Measurements from ENCODE around the gene CDCA5.

CDCA5 gene, protein sequence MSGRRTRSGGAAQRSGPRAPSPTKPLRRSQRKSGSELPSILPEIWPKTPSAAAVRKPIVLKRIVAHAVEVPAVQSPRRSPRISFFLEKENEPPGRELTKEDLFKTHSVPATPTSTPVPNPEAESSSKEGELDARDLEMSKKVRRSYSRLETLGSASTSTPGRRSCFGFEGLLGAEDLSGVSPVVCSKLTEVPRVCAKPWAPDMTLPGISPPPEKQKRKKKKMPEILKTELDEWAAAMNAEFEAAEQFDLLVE

DNA sequence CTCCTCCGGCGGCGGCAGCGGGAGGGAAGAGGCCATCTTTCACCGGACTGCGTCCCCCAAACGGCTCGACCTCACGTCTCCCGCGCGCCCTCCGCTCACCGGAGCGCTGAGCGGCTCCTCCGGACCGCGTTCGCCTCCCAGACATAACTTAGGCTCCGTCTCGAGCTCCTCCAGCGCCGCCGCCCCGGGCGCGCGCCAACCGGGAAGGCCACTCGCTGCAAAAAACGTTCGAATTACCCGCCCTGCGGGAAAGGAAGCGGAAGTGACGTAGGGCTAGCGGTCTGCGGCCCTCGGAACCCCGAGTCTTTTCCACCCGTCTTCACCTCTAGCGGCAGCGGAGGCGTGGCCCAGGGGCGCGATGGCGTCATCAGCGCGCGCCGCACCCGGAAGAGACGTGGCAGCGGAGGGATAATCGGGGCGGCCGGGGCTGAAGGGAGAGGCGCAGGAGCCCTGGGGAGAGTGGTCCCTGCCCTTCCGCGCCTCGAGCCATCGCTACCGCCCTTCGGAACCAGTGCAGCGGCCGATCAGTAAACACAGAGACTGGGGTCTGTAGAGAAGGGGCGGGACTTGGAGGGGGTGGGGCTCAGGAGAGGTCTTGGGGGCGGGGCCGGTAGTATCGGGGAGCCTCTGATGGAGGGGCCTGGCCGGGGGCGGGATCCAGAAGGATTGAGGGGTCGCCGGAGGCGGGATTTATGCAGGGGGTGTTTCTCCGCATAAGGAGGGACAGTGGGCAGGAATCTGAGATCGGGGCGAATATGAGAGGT, at the start of gene CDCA5, which contains the start of gene ZFPL1:
Gene CDCA5, minus strand, starts transcription at position 207 of the 764 bp plus-strand sequence. Its CDS starts 62 bp downstream, at position 145.
Gene ZFPL1, plus strand, starts transcription at position 389 of the 764 bp plus-strand sequence. CDS start 477 bp downstream, outside the sequence.
- peak; percentile 96 for DNase-seq (ENCODE audit: low read depth)

DNA sequence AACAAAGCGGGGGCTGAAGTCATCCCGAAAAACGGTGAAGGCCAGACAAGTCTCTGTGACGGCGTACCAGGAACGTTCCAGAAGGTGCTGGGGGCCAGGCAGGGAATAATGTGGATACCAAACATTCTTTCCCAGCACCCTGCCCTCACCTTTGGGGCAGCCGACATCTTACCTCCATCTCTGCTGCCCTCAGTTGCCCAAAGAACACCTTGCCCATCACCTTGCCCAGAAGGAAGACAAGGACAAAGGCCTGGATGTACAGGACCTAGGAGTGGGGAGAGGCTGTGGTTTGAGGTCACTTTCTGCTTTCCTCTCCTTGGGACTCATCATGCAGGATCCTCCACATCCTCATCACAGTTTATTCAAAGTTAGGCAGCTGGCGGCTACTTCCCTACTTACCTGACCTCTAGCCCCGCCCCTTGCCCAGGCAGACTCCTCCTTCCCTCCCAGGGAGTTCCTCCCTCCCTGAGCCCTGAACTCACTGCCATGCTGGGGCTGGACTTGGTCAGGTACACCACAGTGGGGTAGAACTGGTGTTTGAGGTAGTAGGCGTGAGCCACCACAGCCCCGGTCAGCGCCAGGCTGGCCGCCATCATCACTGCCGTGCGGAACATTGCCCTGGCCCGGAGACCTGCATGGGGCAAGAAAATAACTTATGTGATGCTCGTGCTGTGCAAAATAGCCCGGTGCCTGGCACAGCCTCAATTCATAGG, 49.3 kb upstream of the CDCA5 start:
- no peak for DNase-seq (ENCODE audit: low read depth)

DNA sequence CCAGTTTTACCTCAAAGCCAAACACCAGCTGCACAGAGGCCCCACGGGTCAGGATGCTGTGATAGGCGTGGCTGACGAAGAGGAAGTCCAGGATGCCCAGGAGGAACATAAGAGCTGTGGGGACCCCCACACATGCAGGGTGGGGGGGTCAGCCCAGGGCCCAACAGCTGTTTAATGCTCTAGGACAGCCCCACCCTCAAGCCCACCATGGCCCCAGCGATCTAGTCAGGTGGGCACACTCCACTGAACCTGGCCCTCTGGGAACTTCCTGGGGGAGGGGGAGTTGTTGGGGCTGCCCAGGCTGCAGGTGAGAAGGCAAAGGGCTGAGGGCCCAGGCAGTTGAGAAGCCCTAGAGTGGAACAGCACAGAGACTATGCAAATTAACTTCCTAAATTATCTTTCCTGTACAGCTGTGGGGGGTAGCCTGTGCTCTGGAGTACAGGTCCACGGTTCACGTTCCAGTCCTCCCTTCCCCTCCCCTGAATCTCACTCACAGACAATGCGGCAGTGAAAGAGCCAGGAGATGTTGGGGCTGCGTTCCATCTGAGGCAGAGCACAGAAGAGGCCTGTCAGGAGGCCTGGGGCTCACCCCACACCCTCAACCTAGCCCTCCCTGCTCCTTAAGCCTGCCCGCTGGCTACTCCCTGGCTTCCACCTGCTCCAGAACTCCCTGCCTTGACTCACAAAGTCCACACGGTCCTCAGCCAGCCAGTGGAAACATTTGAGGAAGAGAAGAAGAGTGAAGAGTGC, 48.6 kb upstream of the CDCA5 start:
- no peak for DNase-seq (ENCODE audit: low read depth)

DNA sequence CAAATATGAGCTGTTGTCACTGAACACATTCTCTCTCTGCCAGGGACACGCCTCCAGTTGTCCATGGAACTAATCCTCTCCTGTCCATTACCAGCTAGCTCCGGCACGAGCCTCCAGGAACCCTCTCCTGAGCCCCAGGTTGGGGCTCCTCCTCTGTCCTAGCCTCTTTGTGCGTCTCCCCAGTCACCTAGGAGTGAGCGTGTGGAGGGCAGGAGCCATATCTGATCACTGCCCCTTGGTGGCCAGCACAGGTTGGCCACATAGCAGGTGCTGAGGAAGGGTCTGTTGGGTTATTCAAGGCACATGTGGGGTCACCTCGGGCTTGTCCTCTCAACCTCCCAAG, 48.0 kb upstream of the CDCA5 start:
- DNase-seq (ENCODE audit: low read depth) = no peak

DNA sequence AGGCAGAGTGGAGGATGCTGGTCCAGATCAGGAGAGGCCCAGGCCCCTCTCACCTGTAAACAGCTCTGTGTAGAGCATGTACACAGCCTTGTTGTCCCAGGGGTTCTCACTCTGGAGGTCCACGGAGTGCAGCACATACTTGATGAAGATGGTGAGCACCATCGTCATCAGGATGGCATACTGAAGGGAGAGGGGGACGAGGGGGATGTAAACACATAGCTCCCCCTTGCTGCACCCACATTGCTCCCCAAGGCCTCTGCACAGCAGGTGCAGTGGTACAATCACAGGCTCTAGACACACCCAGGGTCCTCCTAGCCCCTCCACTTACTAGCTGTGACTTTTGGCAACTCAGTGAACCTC, 47.6 kb upstream of the CDCA5 start:
- DNase-seq (ENCODE audit: low read depth) = no peak

DNA sequence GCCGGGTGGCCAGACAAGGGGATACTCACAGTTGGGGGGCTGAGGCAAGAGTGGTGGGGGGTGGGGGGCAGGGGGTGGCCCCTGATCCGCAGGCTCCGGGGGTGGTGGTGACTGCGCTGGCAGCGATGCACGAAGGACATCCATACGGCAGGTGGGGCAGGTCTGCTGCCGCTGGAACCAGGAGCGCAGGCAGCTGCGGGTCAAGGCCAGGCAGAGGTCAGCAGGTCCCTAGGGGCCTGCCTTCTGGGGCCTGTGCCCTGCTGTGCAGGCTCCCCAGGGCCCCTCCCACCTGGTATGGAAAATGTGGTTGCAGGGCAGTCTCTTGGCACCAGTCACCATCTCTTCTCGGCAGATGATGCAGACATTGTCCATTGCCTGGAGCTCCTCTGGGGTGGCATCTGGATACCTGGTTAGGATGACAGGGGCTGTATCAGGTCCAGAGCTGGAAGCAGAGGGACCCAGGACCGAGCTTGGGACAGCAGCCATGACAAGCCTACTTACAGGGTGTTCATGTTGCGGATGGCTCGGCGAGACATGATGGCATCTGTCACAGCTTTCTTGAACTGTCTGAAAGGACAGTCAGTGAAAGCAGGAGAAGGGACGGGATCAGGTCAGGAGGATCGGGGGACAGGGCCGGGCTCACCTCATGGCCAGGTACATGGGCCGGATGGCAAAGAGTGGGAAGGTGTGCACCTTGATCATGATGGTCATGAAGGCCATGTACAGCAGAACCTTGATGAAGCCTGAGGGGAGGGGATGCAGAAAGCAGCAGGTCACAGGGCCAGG, 47.0 kb upstream of the CDCA5 start:
- DNase-seq (ENCODE audit: low read depth) = no peak

DNA sequence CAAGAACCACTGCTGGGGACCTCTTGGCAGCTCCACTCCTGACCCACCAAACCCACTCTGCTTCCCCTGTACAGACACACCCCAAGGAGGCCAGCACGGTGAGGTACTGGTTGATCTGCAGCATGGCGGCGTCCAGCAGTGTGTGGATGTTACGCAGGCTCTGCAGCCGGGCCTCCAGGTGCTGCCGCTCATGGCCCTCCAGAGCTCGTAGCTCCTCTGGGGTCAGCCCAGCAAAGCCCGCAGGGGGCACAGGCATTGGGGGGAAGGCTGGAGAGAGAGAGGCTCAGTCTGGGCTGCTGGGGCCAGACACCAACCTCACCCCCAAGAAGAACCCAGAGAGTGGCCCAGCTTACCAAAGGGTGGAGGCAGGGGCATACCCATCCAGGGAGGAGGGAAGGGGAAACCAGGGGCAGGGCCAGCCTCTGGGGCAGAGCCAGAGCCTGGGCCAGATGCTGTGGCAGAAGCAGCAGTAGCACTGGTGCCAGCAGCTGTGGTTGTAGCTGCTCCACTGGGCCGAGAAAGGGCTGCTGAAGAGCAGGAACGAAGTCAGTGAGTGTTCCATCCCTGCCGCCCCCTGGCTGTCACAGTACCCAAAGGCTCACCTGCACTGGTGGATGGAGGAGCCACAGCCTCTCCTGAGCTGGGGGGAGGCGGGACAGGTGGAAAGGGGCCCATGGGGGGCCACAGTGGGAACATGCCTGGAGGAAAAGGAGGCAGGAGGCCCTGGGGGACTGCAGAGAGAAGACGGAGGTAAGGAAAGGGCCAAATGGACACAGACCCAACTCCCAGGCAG, 46.0 kb upstream of the CDCA5 start:
- no peak for DNase-seq (ENCODE audit: low read depth)

DNA sequence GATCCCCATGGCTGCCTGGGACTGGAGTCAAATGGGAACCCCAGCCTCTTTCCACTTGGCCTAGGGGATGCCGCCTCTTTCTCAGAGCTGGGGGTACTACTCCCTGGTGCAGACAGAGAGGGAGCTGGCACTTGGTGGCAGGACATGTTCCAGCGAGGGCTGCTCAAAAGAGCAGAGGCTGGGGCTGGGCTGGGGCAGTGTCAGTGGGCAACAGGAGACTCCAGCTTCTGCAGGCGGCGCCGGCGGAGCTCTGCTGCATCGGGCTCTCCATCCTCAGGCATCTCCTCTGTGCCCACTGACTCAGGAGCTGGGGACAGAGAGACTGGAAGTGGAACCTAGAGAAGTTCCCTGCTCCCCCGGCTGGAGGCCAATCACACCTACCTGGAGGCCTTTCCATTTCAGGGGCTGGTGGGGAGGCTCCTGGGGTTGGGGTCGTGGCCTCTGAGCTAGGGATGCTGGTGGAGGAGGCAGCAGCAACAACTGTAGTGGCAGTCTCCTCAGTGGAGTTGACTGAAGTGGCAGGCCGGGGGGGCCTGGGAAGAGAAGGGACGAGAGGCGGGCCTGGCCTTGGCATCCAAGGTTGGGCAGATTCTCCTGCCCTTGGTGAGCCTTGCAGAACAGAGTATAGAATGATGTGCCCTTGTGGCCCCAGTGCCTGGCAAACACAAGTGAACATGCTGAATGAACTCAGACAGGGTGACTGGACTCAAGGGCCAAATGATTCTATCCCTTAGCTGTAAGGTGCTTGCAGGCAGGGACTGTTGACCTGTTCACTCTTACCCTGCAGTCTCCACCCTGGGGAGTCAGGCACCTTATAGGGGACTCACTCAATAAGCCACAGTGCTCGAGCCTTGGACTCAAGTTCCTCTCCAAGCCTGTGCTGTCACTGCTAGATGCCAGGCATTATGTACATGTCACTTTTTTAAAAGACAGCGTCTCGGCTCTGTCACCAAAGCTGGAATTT, 44.6 kb upstream of the CDCA5 start:
- no peak for DNase-seq (ENCODE audit: low read depth)

DNA sequence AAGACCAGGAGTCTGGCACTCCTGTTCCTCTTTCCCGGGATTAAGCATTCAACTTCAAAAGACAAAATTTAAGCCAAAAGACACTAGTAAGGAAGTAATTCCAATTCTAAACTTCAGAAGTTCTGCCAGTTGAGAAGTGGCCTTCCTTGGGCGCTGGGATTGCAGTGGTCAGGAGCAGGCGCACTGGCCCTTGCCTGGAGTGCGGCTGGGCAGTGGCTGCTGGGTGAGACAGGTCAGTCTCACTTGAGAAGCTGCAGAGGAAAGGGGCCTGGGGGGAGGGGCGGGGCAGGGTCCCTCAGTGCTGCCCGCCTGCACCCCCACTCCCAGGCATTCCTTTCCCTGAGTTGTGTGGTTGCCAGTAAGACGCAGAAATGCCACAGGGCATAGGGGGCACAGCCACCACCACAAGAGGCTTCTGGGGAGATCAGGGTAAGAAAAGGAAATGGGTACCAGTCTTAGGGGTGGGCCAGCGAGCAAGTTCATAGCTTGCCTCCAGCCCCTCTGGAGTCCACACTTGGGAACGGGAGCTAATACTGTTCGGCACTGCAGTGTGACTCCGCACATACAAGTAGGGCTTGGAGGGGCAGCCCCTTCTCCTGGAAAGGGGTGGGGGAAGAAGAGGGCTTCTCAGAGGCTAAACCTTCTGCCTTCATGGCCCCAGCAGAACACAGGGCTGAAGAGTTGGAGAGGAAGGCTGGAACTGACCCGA, 43.8 kb upstream of the CDCA5 start:
- DNase-seq (ENCODE audit: low read depth) = no peak

DNA sequence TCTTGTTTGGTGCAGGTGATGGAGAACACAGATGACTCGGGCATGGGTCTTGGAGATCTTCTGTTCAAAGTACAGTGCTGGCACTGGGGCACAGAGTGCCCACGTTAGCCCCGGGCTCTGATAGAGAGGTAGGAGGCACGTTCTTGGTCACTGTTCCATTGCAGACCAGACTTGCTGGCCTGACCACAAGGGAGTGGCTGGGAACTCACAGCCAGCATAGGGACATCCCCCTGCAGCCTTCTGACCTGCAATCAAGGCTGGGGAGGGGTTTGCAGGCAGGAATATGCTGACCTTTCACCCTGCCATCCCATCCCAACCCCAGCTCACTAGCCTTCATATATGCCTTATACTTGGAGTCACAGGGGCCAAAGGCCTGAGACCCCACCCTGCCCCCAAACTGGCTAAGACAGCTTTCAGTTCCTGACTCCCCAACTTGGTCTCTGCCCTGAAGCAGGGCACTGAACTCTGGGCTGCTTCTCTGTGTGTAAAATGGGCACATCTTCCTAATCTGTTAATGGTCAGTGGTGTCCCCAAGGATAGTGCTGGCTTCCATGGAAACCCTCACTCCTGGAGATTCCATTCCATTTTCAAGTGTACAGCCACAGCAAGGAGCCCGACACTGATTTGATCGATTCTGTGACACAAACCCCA, 42.9 kb upstream of the CDCA5 start:
- DNase-seq (ENCODE audit: low read depth) = no peak

DNA sequence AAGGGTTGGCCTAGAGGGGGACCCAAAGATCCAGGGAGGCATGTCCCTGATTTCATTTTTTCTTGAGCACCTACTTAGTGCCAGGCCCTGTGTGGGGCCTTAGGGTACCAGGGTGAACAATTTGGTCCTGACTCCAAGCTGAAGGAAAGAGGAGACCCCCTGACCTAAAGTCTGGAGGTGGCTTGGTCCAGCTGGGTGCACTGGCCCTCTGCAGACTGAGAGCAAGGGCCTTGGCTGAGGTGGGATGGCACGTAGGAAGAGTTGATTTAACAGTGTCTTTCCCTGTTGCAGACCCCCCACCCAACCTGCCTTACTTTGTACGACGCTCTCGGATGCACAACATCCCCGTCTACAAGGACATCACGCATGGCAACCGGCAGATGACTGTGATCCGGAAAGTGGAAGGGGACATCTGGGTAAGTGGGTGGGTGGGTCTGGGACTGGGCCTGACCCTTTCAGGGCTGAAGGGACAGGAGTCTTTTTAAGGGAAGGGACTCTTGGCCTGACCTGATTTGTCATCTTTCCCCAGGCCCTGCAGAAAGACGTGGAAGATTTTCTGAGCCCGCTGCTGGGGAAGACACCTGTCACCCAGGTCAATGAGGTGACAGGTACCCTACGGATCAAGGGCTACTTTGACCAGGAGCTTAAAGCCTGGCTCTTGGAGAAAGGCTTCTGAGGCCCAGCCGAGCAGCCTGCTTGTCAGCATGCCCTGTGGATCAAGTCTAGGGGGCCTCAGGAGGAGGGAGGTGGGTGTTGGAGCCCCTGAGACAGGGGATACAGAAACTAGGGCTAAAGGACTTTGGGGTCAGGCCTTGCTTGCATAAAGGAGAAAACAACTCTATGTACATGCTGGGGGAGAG, 41.6 kb upstream of the CDCA5 start:
- no peak for DNase-seq (ENCODE audit: low read depth)

DNA sequence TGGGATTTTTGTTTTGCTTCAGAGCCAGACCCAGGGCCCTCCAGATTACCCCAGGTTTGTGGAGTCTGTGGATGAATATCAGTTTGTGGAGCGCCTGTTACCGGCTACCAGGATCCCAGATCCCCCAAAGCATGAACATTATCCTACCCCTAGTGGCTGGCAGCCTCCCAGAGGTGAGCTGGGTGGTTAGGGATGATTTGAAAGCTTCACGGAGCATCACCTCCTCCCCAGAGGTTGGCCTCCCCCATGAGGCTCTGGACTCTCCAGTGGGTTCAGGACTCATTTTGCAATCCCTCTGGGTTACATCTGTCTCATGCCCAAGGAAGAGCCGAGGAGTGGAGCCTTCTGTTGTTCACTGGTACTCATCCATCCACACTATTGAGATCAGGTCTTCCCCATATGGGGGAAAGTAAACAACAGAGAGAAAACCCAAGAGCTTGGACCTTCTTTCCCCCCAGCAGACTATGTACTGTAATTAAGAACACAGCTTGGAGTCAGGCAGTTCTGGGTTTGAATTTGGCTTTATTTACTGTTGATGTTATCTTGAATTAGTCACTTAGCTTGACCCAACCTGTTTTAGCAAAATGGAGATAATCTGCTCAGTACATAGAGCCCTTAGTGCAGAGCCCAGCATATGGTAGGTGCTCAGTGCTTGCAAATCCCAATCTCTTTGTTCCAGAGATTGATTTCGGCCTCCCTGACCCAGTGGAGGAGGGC, 40.8 kb upstream of the CDCA5 start:
- no peak for DNase-seq (ENCODE audit: low read depth)

DNA sequence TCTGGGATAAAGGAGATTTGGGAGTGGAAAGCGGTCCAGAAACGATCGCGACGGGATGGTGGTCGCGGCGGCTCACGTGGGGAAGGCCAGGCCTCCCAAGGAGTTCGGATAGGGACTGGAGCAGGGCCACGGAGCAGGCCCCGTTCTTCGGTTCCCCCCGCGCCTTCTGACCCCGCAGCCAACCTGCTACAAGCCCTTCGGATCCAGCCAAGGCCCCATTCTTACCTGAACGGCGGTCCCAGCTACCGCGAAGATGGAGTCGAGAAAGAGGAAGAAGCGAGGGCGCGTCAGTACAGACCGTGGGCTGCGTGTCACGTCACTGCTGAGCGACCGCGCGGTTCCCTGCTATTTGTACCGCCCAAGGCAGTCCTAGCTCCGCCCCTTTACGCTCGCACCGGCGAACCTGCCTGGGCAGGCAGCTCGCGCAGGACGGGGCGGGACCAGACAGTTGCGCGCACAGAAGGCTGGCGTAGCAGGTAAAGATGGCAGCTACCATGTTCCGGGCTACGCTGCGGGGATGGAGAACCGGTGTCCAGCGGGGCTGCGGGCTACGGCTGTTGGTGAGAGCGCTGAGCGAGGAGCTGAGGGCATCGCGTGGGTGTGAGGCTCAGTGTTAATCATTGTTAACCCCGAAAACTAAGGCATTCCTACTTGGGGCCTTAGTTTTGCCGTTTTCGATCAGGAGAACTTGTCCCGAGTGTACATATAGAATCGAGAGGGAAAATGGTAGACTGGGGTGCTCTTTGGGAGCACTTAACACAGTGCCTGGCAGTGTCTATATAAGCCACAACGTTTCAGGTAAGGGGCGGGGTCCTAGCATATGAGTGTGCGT, 38.2 kb upstream of the CDCA5 start, which contains the start of the genes FAU and MRPL49:
Gene FAU, minus strand, starts transcription at position 270 of the 832 bp plus-strand sequence. CDS start 321 bp downstream, outside the sequence.
Gene MRPL49, plus strand, starts transcription at position 457 of the 832 bp plus-strand sequence. Its CDS starts 26 bp downstream, at position 483.
- DNase-seq (ENCODE audit: low read depth) = peak; percentile 97

DNA sequence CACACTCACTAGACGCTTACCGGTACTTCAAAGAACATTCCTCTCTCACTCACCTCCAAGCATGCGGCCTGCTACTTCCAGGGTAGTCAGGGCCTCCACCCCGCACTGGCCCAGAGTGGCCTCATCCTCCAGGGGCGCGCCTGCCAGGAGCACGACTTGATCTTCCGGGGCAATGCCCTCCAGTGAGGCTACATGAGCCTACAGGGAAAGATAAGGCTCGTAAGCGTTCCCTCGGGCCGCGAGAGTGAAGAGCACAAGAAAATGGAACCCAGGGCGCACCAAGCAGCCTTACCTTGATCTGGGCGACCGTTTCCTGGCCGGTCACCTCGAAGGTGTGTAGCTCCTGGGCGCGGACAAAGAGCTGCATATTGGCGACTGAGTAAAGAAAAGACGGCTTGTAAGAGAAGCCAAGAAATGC, 37.6 kb upstream of the CDCA5 start:
- DNase-seq (ENCODE audit: low read depth) = no peak

DNA sequence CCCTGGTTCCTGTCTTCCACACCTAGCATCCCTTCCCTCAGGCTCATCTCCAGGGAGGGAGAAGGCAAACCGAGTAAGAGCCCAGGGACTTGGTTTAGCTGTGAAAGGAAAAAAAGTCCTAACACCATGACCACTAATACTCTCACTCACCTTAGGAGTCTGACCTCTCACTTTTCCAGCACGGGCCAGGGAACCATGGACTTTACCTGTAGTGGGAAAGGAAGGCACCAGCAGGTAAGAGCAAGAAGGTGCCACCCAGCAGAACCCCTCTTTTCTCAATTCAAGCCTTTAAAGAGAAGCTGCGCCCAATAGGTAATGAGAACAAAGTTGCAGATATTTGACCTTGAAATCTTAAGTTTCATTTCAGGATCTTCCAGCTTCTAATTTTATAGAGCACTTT, 37.0 kb upstream of the CDCA5 start:
- no peak for DNase-seq (ENCODE audit: low read depth)

DNA sequence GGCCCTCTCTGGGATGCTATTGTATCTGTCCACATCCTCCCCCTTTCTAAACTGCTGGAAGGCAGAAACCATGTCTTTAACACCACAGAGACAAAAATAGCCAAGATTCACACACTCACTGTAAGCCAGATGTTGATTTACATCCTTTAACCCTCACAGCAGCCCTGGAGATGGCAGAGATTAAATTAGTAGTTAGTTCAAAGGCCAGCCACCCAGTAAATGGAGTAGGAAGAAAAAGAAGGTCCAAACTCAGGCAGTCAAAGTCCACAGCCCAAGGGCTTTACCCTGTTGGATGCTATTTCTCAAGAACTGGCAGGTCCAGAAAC, 35.8 kb upstream of the CDCA5 start:
- DNase-seq (ENCODE audit: low read depth) = no peak

Measured in stimulated activated CD8-positive, alpha-beta memory T cell treated with anti-CD3 and anti-CD28 coated beads, Interleukin-12 subunit alpha, Interleukin-12 subunit beta, amount 100 ng/mL, for 4 hours (primary cell).